Measurements from ENCODE around the gene HSPB7. TPM values are rescaled to one million over a fixed set of nuclear protein-coding genes. Genes with fewer than 3 reads are reported as not detected.
"Not testable (repeated sequence)": the region's sequence is repeated elsewhere in the genome, so short reads cannot be mapped to it uniquely, and the experiment has no call there.

Gene HSPB7
- polyA plus RNA-seq, 1 donor (not counting 4 experiments of a cell fraction or from before 2014, with no cell fraction given) = 0.05 TPM

DNA sequence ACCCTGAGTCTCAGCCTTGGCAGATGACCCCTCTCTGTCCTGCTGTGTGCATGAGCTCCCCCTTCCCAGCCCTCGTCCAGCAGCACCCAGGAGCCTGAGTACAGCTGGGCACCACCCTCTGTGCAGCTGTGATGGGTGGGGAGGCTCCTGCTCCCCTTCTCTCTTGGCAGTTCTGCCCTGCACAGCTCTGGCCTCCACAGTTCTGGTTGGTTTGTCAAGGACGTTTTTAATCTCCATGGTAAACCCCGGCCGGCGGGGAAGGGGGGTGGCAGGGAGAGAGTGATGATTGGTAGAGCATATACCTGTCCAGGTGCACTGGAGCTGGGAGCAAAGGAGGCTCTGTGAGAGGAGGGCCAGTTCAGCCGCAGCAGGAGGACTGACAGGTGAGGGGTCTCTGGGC is 3.8 kb upstream of the HSPB7 start, which contains the start of gene CLCNKA:
TSS of gene CLCNKA (plus strand) at position 356 of the 400 bp plus-strand sequence. CDS start 584 bp downstream, outside the sequence.
- peaks cover 5% of the 10 kb centered on the region for H3K27me3 ChIP-seq (ENCODE audit: control insufficient read depth, extremely low read depth, insufficient read depth, low read length)
- no peaks in the 10 kb centered on the region for H3K9me1 ChIP-seq (ENCODE audit: control insufficient read depth, extremely low read depth, insufficient read depth, low read length)
- TF ChIP-seq, protein P1, sequence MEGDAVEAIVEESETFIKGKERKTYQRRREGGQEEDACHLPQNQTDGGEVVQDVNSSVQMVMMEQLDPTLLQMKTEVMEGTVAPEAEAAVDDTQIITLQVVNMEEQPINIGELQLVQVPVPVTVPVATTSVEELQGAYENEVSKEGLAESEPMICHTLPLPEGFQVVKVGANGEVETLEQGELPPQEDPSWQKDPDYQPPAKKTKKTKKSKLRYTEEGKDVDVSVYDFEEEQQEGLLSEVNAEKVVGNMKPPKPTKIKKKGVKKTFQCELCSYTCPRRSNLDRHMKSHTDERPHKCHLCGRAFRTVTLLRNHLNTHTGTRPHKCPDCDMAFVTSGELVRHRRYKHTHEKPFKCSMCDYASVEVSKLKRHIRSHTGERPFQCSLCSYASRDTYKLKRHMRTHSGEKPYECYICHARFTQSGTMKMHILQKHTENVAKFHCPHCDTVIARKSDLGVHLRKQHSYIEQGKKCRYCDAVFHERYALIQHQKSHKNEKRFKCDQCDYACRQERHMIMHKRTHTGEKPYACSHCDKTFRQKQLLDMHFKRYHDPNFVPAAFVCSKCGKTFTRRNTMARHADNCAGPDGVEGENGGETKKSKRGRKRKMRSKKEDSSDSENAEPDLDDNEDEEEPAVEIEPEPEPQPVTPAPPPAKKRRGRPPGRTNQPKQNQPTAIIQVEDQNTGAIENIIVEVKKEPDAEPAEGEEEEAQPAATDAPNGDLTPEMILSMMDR (optimal IDR thresholded peaks at IDR 0.05 in 1 of 3, IDR thresholded peaks at IDR 0.05 in 1 of 3, conservative IDR thresholded peaks at IDR 0.05 in 1 of 3; ENCODE audit: extremely low read depth in 1 of 3, insufficient read depth in 2 of 3, low read length in 3 of 3) = no peak
- no peak for TF ChIP-seq EZH2 (IDR thresholded peaks at IDR 0.05; ENCODE audit: low read length)
- FAIRE-seq (no peak), DNase-seq (ENCODE audit: low read depth, low spot score) (no peak)
- H3K36me3 ChIP-seq (ENCODE audit: control insufficient read depth in 2 of 2, extremely low read depth in 1 of 2, insufficient read depth in 2 of 2, low read length in 2 of 2) = no peaks in the 10 kb centered on the region
- H3K4me3 ChIP-seq (ENCODE audit: control insufficient read depth in 2 of 3, extremely low read depth in 1 of 3, insufficient read depth in 2 of 3, low read depth in 1 of 3, low read length in 3 of 3) = no peak within 1 kb of the TSS
- no peak within 1 kb of the TSS for H3K9ac ChIP-seq (ENCODE audit: control insufficient read depth, extremely low read depth, insufficient read depth, low read length)
- dilution Hi-C loops (cut with MboI; ENCODE audit: extremely low pct_ligation_motif_present, low sequenced_read_pairs) = no loop called here
- H2AFZ ChIP-seq (ENCODE audit: control insufficient read depth, low read length) = no peak within 1 kb of the TSS
- H3K79me2 ChIP-seq (ENCODE audit: control insufficient read depth, insufficient read depth, low read length) = no peaks in the 10 kb centered on the region
- H3K27ac ChIP-seq (ENCODE audit: control insufficient read depth, insufficient read depth, low read length) = no peak within 1 kb of the TSS
- H4K20me1 ChIP-seq (ENCODE audit: control insufficient read depth, extremely low read depth, insufficient read depth, low read length) = peaks cover 5% of the 10 kb centered on the region
- no peak within 1 kb of the TSS for H3K4me2 ChIP-seq (ENCODE audit: control insufficient read depth, extremely low read depth, insufficient read depth, low read depth, low read length)
- peaks cover 2% of the 10 kb centered on the region for H3K4me1 ChIP-seq (ENCODE audit: control insufficient read depth, extremely low read depth, insufficient read depth, low read length)
- H3K9me3 ChIP-seq (ENCODE audit: control insufficient read depth, low read depth, low read length) = no peaks in the 10 kb centered on the region

DNA sequence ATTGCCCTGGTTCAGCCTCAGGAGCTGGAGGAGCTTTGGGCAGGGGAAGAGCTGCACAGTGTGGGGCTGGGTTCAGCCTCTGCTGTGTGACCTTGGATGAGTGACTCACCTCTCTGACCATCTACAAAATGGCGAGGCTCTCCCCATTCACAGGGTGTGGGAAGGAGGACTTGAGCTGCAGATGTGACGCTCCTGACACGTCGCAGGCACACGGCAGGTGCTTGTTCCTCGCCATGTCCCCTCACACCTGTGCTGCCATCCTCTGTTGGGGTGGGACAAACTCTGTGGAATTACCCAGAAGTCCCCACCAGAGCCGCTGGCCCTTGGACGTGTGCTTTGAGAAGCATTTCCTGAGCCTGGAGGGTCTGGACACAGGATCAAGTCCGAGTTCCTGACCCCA is 3.0 kb upstream of the HSPB7 start:
- H3K79me2 ChIP-seq (ENCODE audit: control insufficient read depth, insufficient read depth, low read length); H3K27me3 ChIP-seq (ENCODE audit: control insufficient read depth, extremely low read depth, insufficient read depth, low read length); H3K27ac ChIP-seq (ENCODE audit: control insufficient read depth, insufficient read depth, low read length); H3K4me3 ChIP-seq (ENCODE audit: control insufficient read depth in 2 of 3, extremely low read depth in 1 of 3, insufficient read depth in 2 of 3, low read depth in 1 of 3, low read length in 3 of 3); H3K9me3 ChIP-seq (ENCODE audit: control insufficient read depth, low read depth, low read length); H3K9ac ChIP-seq (ENCODE audit: control insufficient read depth, extremely low read depth, insufficient read depth, low read length); H3K4me2 ChIP-seq (ENCODE audit: control insufficient read depth, extremely low read depth, insufficient read depth, low read depth, low read length); H4K20me1 ChIP-seq (ENCODE audit: control insufficient read depth, extremely low read depth, insufficient read depth, low read length); H2AFZ ChIP-seq (ENCODE audit: control insufficient read depth, low read length); FAIRE-seq; DNase-seq (ENCODE audit: low read depth, low spot score); H3K4me1 ChIP-seq (ENCODE audit: control insufficient read depth, extremely low read depth, insufficient read depth, low read length); H3K9me1 ChIP-seq (ENCODE audit: control insufficient read depth, extremely low read depth, insufficient read depth, low read length); dilution Hi-C loops (cut with MboI; ENCODE audit: extremely low pct_ligation_motif_present, low sequenced_read_pairs); H3K36me3 ChIP-seq (ENCODE audit: control insufficient read depth in 2 of 2, extremely low read depth in 1 of 2, insufficient read depth in 2 of 2, low read length in 2 of 2): not testable (repeated sequence)

DNA sequence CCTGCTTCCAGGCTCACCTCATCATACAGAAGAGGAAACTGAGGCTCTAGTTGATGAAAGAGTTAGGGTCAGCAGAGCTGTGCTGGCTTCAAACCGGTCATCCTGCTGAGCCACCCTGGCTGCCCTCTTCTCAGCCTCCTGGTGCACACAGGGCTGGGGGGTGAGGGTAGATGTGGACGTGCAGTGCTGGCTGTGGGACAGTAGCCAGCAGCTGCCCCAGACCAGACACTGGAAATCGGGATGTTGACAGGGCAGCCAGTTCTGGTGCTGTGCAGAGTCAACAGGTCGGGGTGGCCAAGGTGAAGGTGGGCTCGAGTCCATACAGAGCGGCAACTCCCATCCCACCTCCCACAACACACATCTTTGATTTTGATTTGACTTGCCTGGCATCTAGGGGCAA is 2.5 kb upstream of the HSPB7 start:
- H3K9me3 ChIP-seq (ENCODE audit: control insufficient read depth, low read depth, low read length) = no peaks in the 10 kb centered on the region
- no peak overlapping the region for H3K4me2 ChIP-seq (ENCODE audit: control insufficient read depth, extremely low read depth, insufficient read depth, low read depth, low read length)
- TF ChIP-seq EZH2 (IDR thresholded peaks at IDR 0.05; ENCODE audit: low read length) = no peak
- TF ChIP-seq, protein P1 (optimal IDR thresholded peaks at IDR 0.05 in 1 of 3, IDR thresholded peaks at IDR 0.05 in 1 of 3, conservative IDR thresholded peaks at IDR 0.05 in 1 of 3; ENCODE audit: extremely low read depth in 1 of 3, insufficient read depth in 2 of 3, low read length in 3 of 3) = no peak
- no peak overlapping the region for H2AFZ ChIP-seq (ENCODE audit: control insufficient read depth, low read length)
- H3K27ac ChIP-seq (ENCODE audit: control insufficient read depth, insufficient read depth, low read length) = no peak overlapping the region
- no peaks in the 10 kb centered on the region for H3K36me3 ChIP-seq (ENCODE audit: control insufficient read depth in 2 of 2, extremely low read depth in 1 of 2, insufficient read depth in 2 of 2, low read length in 2 of 2)
- peaks cover 5% of the 10 kb centered on the region for H3K27me3 ChIP-seq (ENCODE audit: control insufficient read depth, extremely low read depth, insufficient read depth, low read length)
- H3K4me3 ChIP-seq (ENCODE audit: control insufficient read depth in 2 of 3, extremely low read depth in 1 of 3, insufficient read depth in 2 of 3, low read depth in 1 of 3, low read length in 3 of 3) = no peak overlapping the region
- no peaks in the 10 kb centered on the region for H3K79me2 ChIP-seq (ENCODE audit: control insufficient read depth, insufficient read depth, low read length)
- H4K20me1 ChIP-seq (ENCODE audit: control insufficient read depth, extremely low read depth, insufficient read depth, low read length) = peaks cover 5% of the 10 kb centered on the region
- H3K9me1 ChIP-seq (ENCODE audit: control insufficient read depth, extremely low read depth, insufficient read depth, low read length) = no peaks in the 10 kb centered on the region
- DNase-seq (ENCODE audit: low read depth, low spot score) = no peak
- peaks cover 2% of the 10 kb centered on the region for H3K4me1 ChIP-seq (ENCODE audit: control insufficient read depth, extremely low read depth, insufficient read depth, low read length)
- no peak overlapping the region for H3K9ac ChIP-seq (ENCODE audit: control insufficient read depth, extremely low read depth, insufficient read depth, low read length)
- dilution Hi-C loops (cut with MboI; ENCODE audit: extremely low pct_ligation_motif_present, low sequenced_read_pairs) = no loop called here
- no peak for FAIRE-seq
